AG09309 (cell line): ENCODE measurements around the gene SCN5A.

ENCODE experiments used
- DNase-seq: peaks from one replicate; pipeline ENCODE4 v3.0.0-alpha.2; 2010; ENCODE audit warnings: low read depth
- H3K4me3 ChIP-seq: 2 replicates; pipeline ENCODE4 v1.5.1; 2011; ENCODE audit warnings: mild to moderate bottlenecking, low read depth, low read length, moderate library complexity; ENCODE audit not compliant: control insufficient read depth
- CTCF ChIP-seq: IDR thresholded peaks from 2 replicates; pipeline ENCODE4 v1.5.1; 2011; ENCODE audit warnings: mild to moderate bottlenecking, low read depth, low read length, inconsistent platforms; ENCODE audit not compliant: insufficient read depth, control insufficient read depth; ENCODE audit errors: missing control alignments

SCN5A gene

GRCh38 chr3:38585791-38586420 lies 63.6 kb downstream of the SCN5A start:
- no peak for DNase-seq
- no peak for TF ChIP-seq CTCF
- H3K4me3 ChIP-seq: no peak overlapping the region

- DNase-seq: no peak
- H3K4me3 ChIP-seq: no peak overlapping the region
- TF ChIP-seq CTCF: no peak
These were observed 65.8 kb downstream of the SCN5A start for GRCh38 chr3:38583688-38584087.

GRCh38 chr3:38582941-38583645 lies 66.4 kb downstream of the SCN5A start:
- H3K4me3 ChIP-seq: no peak overlapping the region
- no peak for TF ChIP-seq CTCF
- DNase-seq: no peak

GRCh38 chr3:38582316-38582715 lies 67.2 kb downstream of the SCN5A start:
- TF ChIP-seq CTCF: no peak
- no peak for DNase-seq
- no peak overlapping the region for H3K4me3 ChIP-seq

GRCh38 chr3:38581774-38582173 lies 67.7 kb downstream of the SCN5A start:
- no peak for TF ChIP-seq CTCF
- DNase-seq: no peak
- no peak overlapping the region for H3K4me3 ChIP-seq

GRCh38 chr3:38580450-38581382 lies 68.8 kb downstream of the SCN5A start:
- no peak overlapping the region for H3K4me3 ChIP-seq
- DNase-seq: no peak
- no peak for TF ChIP-seq CTCF
